ENCODE data around the gene AGAP1. TPM values are rescaled to one million over a fixed set of nuclear protein-coding genes. Genes with fewer than 3 reads are reported as not detected.

AGAP1 gene
- total and polyA plus RNA-seq, 8 donors: 5.0 to 27.6 (median 17.4) TPM

DNA sequence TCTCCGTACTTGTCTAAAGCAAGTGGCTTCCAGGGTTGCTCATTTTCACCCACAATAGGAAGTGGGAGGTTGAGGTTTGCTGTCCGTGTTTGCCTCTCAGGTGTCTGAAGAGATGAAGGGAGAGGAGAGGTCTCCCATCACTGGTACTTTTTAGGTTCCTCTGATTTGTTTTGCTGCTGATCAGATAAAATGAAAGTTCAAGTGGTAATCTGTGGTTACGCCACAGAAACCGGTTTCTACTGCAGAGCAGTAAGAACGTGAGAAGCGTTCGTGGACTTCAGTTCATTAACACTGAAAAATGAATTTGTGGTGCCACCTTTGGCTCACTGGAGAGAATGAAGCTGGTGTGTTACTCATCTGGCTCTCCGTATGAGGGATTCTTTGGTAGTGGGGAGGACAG, 556.1 kb downstream of the AGAP1 start:
- intact Hi-C loops (cut with DNase I): no loop called here
- DNase-seq (no peak), ATAC-seq (no peak), FAIRE-seq (no peak)
- 94 to 95% methylated on average over 8 of the region's 8 CpGs for WGBS, 2 donors
- H3K4me3 ChIP-seq: no peak overlapping the region
- no peak overlapping the region for H3K27ac ChIP-seq
- peaks cover 0 to 16% (median 0%) of the 10 kb centered on the region in 3 donors for H3K36me3 ChIP-seq
- TF ChIP-seq, protein P1, sequence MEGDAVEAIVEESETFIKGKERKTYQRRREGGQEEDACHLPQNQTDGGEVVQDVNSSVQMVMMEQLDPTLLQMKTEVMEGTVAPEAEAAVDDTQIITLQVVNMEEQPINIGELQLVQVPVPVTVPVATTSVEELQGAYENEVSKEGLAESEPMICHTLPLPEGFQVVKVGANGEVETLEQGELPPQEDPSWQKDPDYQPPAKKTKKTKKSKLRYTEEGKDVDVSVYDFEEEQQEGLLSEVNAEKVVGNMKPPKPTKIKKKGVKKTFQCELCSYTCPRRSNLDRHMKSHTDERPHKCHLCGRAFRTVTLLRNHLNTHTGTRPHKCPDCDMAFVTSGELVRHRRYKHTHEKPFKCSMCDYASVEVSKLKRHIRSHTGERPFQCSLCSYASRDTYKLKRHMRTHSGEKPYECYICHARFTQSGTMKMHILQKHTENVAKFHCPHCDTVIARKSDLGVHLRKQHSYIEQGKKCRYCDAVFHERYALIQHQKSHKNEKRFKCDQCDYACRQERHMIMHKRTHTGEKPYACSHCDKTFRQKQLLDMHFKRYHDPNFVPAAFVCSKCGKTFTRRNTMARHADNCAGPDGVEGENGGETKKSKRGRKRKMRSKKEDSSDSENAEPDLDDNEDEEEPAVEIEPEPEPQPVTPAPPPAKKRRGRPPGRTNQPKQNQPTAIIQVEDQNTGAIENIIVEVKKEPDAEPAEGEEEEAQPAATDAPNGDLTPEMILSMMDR (IDR thresholded peaks at IDR 0.05): no peak
- no peaks in the 10 kb centered on the region for H3K27me3 ChIP-seq
- peaks cover 0 to 4% (median 0%) of the 10 kb centered on the region in 3 donors for H3K4me1 ChIP-seq
- no peaks in the 10 kb centered on the region for H3K9me3 ChIP-seq

DNA sequence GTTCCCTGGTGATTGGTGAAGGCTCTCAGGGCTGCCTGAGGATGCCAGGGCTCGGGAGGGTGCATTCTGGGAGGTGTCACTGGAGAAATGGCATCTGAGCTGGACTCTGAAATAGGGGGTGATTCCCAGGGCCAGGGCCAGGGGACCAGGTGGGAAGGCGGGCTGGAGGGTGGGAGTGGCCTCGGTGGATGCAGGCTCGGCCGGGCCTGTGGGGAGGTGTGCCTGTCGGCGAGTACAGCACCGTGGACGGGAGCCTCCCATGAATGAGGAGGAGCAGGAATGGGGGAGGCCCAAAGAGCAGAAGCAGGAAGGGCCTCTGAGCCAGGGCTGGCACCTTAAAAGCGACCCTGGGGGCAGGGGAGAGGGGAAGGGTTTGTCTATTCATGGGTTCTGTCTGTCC, 557.5 kb downstream of the AGAP1 start:
- FAIRE-seq (no peak), DNase-seq (no peak), ATAC-seq (no peak)
- Histone ChIP-seq H3K27ac (no peak overlapping the region), H3K4me1 (peaks cover 0 to 4% (median 0%) of the 10 kb centered on the region in 3 donors), H3K4me3 (no peak overlapping the region), H3K36me3 (peaks cover 0 to 16% (median 0%) of the 10 kb centered on the region in 3 donors), H3K27me3 (no peaks in the 10 kb centered on the region), H3K9me3 (no peaks in the 10 kb centered on the region)
- 75 to 80% methylated on average over 10 of the region's 10 CpGs for WGBS, 2 donors
- intact Hi-C loops (cut with DNase I): no loop called here
- TF ChIP-seq, protein P1 (IDR thresholded peaks at IDR 0.05): no peak

DNA sequence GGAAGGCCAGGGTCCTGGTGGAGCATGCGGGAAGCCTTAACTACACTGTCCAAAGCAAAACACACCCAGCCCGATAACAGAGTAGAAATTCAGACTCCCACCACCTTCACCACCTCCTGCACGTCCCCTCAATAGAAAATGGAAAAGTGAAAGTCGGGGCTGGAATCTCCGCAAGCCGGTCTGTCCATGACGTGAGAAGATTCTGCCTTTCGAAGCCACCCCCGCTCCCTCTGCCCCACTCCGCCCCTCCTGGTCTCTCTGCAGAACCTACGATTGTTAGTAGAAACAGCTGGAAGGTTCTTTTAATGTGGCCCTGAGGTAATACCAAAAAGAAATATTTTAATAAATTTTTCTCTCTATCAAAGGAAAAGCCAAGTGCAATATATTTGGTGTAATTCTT, 558.0 kb downstream of the AGAP1 start:
- DNase-seq (no peak), ATAC-seq (no peak), FAIRE-seq (no peak)
- H3K27me3 ChIP-seq: no peaks in the 10 kb centered on the region
- intact Hi-C loops (cut with DNase I): no loop called here
- H3K36me3 ChIP-seq: peaks cover 0 to 16% (median 0%) of the 10 kb centered on the region in 3 donors
- peaks cover 0 to 4% (median 0%) of the 10 kb centered on the region in 3 donors for H3K4me1 ChIP-seq
- no peak overlapping the region for H3K27ac ChIP-seq
- H3K4me3 ChIP-seq: no peak overlapping the region
- no peaks in the 10 kb centered on the region for H3K9me3 ChIP-seq
- TF ChIP-seq, protein P1 (IDR thresholded peaks at IDR 0.05): no peak
- 88 to 91% methylated on average over 11 of the region's 11 CpGs for WGBS, 2 donors

DNA sequence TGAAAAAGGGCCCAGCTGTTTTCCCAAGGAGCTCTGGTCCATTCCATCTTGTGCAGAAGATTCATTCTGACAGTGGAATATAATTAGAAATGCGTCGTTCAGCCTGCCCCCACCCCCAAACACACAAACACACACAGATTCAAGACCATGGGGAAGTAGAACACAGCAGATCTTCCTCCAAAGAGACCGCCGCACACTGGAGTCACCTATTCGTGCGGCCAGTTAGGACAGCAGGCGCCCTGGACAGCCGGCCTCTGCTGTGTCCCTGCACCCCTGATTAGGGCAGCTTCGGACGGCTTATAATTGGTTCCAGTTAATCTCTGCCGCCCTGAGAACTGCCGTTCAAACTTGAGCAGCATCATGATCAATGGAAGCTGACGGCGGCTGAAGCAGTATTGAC, 558.4 kb downstream of the AGAP1 start:
- TF ChIP-seq, protein P1 (IDR thresholded peaks at IDR 0.05): no peak
- DNase-seq: no peak
- no peak overlapping the region for H3K27ac ChIP-seq
- intact Hi-C loops (cut with DNase I): no loop called here
- peaks cover 0 to 4% (median 0%) of the 10 kb centered on the region in 3 donors for H3K4me1 ChIP-seq
- H3K27me3 ChIP-seq: no peaks in the 10 kb centered on the region
- WGBS, 2 donors: 96% methylated on average over 14 of the region's 14 CpGs
- H3K4me3 ChIP-seq: no peak overlapping the region
- no peaks in the 10 kb centered on the region for H3K9me3 ChIP-seq
- H3K36me3 ChIP-seq: peaks cover 0 to 16% (median 0%) of the 10 kb centered on the region in 3 donors
- no peak for FAIRE-seq
- no peak for ATAC-seq

DNA sequence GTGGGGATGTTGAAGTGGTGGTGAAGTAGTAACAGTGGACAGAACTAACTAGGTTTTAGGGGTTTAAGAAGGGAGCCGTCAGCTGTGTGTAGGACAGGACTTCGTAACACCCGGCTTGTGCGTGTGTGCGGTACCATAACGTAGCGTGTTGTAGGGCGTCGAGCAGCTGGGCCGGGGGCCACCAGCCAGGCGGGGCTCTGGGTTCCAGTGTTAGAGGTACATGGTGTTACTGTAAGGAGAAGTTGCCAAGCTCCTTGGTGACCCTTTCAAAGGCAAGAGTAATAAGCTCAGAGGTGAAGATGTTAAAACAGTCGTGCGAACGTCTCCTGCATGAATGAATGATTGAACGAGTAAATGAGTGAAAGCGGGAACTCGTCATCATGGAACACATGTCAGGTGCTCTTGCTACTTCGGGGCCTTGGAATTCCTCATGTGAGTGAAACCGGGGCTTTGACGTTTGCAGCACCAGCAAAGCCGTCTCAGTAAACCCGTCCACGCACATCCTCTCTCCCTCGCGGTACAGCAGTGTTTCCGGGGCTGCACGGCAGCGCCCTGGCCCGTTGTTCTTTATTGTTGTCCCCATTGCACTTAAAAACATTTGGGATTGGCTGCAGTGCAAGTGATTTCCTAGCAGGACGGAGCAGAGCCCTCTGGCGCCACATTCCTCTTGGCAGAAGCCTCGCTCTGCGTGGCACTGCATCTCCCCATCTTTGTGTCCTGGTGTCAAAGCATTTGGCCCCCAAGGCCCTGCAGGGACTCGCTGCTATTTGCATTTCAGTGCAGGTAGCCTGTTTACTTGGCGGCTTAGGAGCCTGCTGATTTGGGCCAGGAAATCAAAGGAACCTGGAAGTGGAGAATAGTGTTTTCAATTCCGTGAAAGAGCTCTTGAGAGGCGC, 559.3 kb downstream of the AGAP1 start:
- FAIRE-seq: no peak
- 89 to 90% methylated on average over 37 of the region's 37 CpGs for WGBS, 2 donors
- intact Hi-C loops (cut with DNase I): no loop called here
- no peaks in the 10 kb centered on the region for H3K4me1 ChIP-seq
- no peak for DNase-seq
- ATAC-seq: no peak
- no peak overlapping the region for H3K4me3 ChIP-seq
- TF ChIP-seq, protein P1 (IDR thresholded peaks at IDR 0.05): no peak
- H3K36me3 ChIP-seq: peaks cover 0 to 16% (median 0%) of the 10 kb centered on the region in 3 donors
- no peaks in the 10 kb centered on the region for H3K9me3 ChIP-seq
- H3K27me3 ChIP-seq: no peaks in the 10 kb centered on the region
- no peak overlapping the region for H3K27ac ChIP-seq
